Measurements from ENCODE around the gene DLGAP1.

- TF ChIP-seq CTCF (IDR thresholded peaks at IDR 0.05) (no peak), POLR2A (IDR thresholded peaks at IDR 0.05; ENCODE audit: low read depth) (no peak)
Measured at GRCh38 chr18:4264347-4264791, 190.7 kb downstream of the DLGAP1 start.
